ENCODE measurements around the gene TRABD2B. TPM values are rescaled to one million over a fixed set of nuclear protein-coding genes. Genes with fewer than 3 reads are reported as not detected.

Gene TRABD2B
- total RNA-seq, 6 donors from 2014 or later = under 0.01 to 2.1 (median 0.62) TPM

DNA sequence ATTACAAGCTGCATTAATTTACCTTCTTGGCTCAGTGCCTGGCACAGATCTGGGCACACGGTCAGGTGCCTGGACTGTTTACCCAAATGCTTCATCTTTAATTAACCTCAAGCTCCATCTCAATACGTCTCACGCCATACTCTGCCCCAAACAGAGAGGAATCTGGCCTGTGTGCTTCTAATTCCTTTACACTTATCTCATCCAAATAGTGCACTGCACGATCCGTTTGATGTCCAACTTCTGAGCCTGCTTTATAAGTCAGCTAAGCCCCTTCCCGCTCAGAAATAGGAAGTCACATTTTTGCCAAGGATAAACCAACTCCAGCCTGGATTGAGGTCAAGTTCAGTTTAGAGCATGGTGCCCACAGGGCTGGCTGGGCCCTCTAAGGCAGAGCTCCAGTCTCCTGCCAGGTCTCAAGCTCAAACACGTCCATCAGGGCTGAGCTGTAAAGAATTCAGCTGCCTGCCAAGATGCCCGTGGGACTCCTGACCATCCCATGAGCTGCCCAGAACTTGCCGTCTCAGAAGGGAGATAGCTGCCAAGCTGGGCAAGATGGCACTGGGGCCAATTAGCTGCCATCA is 233.5 kb downstream of the TRABD2B start:
- no peaks in the 10 kb centered on the region for H3K9me3 ChIP-seq
- H3K4me1 ChIP-seq = peaks cover 0 to 3% (median 0%) of the 10 kb centered on the region in 4 donors
- DNase-seq (no peak), ATAC-seq (ENCODE audit: low FRiP score in 2 of 2) (no peak)
- 38 to 50% methylated on average over 7 to 9 of the region's 9 CpGs for WGBS, 2 donors
- no peak overlapping the region for H3K27ac ChIP-seq
- no peaks in the 10 kb centered on the region for H3K36me3 ChIP-seq
- TF ChIP-seq, protein P1, sequence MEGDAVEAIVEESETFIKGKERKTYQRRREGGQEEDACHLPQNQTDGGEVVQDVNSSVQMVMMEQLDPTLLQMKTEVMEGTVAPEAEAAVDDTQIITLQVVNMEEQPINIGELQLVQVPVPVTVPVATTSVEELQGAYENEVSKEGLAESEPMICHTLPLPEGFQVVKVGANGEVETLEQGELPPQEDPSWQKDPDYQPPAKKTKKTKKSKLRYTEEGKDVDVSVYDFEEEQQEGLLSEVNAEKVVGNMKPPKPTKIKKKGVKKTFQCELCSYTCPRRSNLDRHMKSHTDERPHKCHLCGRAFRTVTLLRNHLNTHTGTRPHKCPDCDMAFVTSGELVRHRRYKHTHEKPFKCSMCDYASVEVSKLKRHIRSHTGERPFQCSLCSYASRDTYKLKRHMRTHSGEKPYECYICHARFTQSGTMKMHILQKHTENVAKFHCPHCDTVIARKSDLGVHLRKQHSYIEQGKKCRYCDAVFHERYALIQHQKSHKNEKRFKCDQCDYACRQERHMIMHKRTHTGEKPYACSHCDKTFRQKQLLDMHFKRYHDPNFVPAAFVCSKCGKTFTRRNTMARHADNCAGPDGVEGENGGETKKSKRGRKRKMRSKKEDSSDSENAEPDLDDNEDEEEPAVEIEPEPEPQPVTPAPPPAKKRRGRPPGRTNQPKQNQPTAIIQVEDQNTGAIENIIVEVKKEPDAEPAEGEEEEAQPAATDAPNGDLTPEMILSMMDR (IDR thresholded peaks at IDR 0.05) = no peak
- TF ChIP-seq POLR2AphosphoS5 (IDR thresholded peaks at IDR 0.05) = no peak
- H3K4me3 ChIP-seq = no peak overlapping the region
- no peaks in the 10 kb centered on the region for H3K27me3 ChIP-seq

DNA sequence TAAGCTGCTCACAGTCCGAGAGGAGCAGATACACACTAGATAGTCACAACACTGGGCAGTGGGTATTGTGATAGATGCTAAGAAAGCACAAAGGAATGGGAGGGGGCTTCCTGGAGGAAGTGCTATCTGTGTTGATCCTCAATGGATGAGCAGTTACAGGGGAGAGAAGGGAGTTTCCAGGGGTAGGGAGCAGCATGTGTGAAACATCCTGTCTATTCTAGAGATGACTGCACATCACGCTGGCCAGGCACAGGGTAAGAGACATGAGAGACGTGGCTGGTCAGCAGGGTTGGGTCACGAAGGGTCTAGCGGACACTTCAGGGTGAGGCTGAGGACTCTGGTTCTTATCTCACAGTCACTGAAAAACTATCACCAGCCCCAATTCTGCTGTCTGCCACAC is 235.2 kb downstream of the TRABD2B start:
- DNase-seq (peak in 1 of 2 donors; percentile 17), ATAC-seq (ENCODE audit: low FRiP score in 2 of 2) (no peak)
- WGBS, 2 donors = 51 to 59% methylated on average over 5 of the region's 5 CpGs
- peaks cover 0 to 3% (median 0%) of the 10 kb centered on the region in 4 donors for H3K4me1 ChIP-seq
- no peaks in the 10 kb centered on the region for H3K9me3 ChIP-seq
- H3K27me3 ChIP-seq = no peaks in the 10 kb centered on the region
- TF ChIP-seq, protein P1 (IDR thresholded peaks at IDR 0.05) = no peak
- TF ChIP-seq EP300 (IDR thresholded peaks at IDR 0.05) (no peak), POLR2AphosphoS5 (IDR thresholded peaks at IDR 0.05) (no peak), POLR2A (IDR thresholded peaks at IDR 0.05) (no peak)
- no peak overlapping the region for H3K27ac ChIP-seq
- H3K4me3 ChIP-seq = no peak overlapping the region
- H3K36me3 ChIP-seq = no peaks in the 10 kb centered on the region

DNA sequence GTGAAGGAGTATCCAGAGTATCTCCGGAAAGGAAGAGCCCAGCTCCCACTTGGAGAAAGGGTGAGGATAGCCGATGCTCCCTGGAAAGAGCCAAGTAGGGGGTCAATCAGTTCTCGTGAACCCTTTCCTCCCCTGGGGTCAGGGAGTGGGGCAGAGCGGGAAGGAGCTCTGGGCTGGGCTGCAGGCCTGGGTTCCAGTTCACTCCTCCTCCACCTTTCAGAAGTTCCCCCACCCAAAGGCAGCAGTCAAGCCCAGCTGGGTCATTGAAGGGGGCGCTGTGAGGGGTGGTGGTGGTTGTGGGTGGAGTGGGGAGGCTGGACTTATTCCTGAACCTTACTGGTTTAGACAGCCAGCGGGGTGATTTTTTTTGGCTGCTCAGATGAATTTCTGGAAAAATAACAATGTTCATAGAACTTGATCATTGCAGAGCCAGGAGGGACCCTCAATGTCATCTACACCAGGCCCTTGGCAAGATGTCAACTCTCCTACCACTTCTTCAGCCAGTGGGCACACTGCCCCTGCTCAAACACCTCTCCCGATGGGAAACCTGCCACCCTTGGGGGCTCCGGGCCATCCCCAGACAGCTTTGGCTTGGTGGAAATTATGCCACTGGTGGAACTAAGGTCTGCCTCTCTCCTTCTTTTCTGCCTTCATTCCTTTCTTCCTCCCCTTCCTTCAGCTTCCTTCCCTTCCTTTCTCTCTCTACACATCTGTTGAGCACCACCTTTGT is 235.8 kb downstream of the TRABD2B start:
- WGBS, 2 donors = 82 to 91% methylated on average over 8 of the region's 8 CpGs

DNA sequence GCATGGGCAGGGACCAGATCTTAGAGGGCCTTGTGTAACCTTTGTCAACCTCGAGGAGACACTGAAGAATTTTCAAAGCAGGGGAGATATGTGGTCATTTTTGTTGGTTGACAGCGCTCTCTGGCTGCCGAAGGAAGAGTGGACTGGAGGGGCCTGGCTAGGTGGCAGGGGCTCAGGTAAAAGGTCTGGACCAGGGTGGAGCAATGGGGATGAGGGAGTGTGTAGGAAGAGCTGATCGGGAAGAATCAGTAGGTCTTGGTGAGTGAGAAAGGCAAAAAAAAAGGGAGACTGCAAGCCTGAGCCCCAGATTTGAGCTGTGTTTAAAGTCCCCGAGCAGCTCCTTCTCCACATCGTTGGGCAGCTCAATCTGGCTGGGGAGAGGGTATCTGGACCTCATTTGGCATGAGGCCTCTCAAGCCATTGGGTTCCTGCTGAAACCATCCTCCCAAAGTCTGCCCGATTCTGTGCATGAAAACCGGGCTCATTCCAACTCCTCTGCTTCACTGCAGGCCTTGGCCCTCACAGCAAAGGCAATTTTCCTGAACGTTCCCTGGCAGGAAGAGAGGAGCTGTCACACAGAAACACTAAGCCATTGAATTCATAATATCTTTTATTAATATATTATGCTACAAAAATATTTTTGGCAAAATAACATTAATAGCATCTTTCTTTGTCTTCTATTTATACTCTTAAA is 237.1 kb downstream of the TRABD2B start:
- no peak for DNase-seq
- Histone ChIP-seq H3K27ac (no peak overlapping the region), H3K4me3 (no peak overlapping the region), H3K9me3 (no peaks in the 10 kb centered on the region), H3K36me3 (no peaks in the 10 kb centered on the region), H3K4me1 (peaks cover 0 to 3% (median 0%) of the 10 kb centered on the region in 4 donors), H3K27me3 (no peaks in the 10 kb centered on the region)
- 85 to 86% methylated on average over 9 of the region's 9 CpGs for WGBS, 2 donors
- TF ChIP-seq, protein P1 (IDR thresholded peaks at IDR 0.05) = no peak
- TF ChIP-seq POLR2AphosphoS5 (IDR thresholded peaks at IDR 0.05) = no peak
- no peak for TF ChIP-seq EP300 (IDR thresholded peaks at IDR 0.05)
- no peak for TF ChIP-seq POLR2A (IDR thresholded peaks at IDR 0.05)
- ATAC-seq (ENCODE audit: low FRiP score in 2 of 2) = no peak

More for the DNA sequence above, 235.8 kb downstream of the TRABD2B start:
- TF ChIP-seq POLR2A (IDR thresholded peaks at IDR 0.05) (no peak), EP300 (IDR thresholded peaks at IDR 0.05) (no peak), POLR2AphosphoS5 (IDR thresholded peaks at IDR 0.05) (no peak)
- TF ChIP-seq, protein P1 (IDR thresholded peaks at IDR 0.05) = no peak
- no peak overlapping the region for H3K27ac ChIP-seq
- no peaks in the 10 kb centered on the region for H3K27me3 ChIP-seq
- DNase-seq (peak in 1 of 2 donors; percentile 2), ATAC-seq (ENCODE audit: low FRiP score in 2 of 2) (no peak)
- H3K4me1 ChIP-seq = peaks cover 0 to 3% (median 0%) of the 10 kb centered on the region in 4 donors
- no peaks in the 10 kb centered on the region for H3K9me3 ChIP-seq
- H3K36me3 ChIP-seq = no peaks in the 10 kb centered on the region
- H3K4me3 ChIP-seq = no peak overlapping the region

All from upper lobe of left lung (tissue), 6 donors.